HG03025 (cell line): Measurements from ENCODE around the gene CAMK2B.

Experiments used
- ATAC-seq: cut with Tn5 transposase; IDR thresholded peaks from one replicate; pipeline ENCODE4 v1.9.1; 2021; ENCODE audit warnings: mild to moderate bottlenecking, moderate library complexity; ENCODE audit not compliant: unreplicated experiment, low FRiP score

Gene CAMK2B

DNA sequence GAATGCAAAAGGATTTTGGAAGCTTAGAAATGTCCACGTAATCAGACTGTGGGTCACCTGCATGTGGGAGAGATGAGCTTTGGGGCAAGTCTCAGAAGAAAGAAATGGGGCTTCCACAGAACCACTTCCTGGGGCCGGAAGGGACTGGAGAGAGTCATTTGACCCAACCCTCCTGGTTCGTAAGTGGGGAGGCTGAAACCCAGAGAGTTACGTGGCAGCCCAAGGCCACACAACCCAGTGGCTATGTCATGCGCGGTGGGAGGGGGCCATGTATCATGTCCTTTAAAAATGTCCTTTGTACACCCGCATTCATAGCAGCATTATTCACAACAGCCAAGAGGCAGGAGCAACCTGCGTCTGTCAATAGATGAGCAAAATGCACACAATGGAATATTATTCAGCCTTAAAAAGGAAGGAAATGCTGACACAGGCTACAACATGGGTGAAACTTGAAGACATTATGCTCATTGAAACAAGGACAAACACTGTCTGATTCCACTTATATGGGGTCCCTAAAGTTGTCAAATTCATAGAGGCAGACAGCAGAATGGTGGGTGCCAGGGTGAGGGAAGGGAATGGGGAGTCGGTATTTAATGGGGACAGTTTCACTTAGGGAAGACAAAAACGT, 15.1 kb downstream of the CAMK2B start:
- ATAC-seq: no peak

DNA sequence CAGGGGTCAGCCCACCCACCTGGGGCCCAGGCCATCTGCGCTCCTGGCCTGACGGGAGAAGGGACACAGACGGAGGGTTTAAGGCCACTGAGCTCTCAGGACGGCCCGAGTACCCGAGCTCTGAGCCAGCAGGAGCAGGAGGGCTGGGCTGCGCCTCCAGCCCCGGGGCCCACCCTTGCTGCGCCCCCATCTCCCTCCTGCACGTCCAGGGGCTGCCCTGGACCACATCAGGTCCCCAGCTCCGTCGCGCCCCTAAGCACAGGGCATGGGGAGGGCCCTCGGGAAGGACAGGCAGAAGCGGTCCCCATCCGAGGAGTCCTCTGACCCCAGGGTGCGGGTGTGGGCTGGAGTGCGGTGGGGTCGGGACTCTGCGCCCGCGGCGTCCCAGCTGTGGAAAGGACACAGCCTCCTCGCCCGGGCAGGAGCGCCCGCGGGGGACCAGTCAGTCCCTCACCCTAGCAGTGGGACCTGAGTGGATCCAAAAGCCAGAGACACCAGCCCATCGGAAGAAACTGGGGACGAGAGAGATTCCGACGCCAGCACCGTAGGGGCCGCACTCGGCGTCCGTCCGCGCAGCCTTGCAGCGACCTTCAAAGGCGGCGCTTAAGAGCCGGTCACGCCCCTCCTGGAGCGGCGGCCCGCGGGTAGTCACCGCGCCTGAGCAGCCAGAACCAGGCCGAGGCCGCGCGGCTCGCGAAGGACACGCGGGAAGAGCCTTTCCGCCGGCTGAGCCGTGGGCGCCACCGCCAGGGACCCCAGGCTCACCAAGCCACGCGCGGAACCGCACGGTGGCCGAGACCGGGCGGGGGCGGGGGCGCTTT, 15.9 kb downstream of the CAMK2B start:
- no peak for ATAC-seq

DNA sequence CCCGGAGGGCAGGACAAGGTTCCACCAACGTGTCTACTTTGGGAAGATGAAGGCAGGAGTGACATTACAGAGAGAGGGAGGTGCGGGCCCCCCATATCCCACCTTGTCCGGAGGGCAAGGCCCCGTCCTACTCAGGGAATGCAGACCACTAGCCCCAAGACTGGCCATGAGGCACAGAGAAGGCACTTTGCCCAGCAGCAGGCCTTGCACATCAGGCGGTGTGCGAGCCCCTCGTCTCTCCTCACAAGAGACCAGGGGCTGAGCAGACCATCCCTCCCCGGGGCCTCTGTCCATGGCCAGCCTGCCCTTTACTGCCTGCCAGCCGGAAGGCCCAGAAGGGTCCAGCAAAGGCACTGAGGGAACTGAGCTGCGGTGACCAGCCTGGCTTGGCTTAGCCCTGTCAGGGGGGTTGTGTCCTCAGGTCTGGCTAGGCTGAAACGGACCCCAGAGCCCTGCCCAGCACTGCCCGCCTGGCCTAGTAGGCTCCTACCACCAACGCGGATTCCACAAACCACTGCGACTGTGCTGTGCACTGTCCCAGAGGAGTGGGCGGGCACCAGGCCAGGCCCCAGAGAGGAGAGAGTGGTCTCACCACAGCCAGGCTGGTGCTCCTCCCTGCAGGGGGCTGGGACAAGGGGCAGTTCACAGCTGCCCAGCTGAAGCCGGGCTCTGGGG, 16.7 kb downstream of the CAMK2B start:
- ATAC-seq: no peak

- no peak for ATAC-seq
Observed at GRCh38 chr7:44307905-44308595, 17.3 kb downstream of the CAMK2B start.

DNA sequence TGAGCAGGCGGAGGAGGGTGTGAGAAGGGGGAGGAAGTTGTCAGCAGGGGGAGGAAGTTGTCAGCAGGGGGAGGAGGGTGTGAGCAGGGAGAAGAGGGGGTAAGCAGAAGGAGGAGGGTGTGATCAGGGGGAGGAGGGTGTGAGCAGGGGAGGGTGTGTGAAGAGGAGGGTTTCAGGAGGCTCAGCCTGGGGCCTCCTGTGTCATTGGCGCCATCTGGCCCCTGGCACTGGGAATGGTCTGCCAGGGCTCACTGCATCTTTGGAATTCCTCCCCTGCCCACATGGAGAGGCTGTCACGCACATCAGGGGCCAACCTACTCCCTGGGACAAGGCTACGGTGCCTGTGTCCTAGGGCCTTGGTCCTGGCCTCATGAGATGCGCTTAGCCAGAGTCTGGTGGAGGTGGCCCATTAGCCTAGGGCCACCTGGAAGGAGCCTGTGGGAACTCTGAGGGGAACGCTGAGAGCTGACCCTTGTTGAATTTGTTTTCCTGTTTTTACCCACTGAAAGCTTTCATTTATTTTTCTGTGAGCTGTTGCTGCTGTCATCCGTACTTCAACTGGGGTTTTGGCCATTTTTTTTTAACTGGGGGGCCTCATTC, 18.0 kb downstream of the CAMK2B start:
- ATAC-seq: no peak

DNA sequence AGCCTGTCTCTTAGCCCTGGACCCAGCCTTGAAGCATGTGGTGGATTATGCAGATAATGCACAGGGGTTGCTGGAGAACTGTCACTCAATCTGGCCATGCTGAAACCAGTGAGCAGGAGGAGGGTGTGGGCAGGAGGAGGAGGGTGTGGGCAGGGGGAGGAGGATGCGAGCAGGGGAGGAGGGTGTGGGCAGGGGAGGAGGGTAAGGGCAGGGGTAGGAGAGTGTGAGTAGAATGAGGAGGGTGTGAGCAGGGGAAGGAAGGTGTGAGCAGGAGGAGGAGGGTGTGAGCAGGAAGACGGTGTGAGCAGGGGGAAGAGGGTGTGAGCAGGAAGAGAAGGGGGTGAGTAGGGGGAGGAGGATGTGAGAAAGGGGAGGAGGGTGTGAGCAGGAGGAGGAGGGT, 18.8 kb downstream of the CAMK2B start:
- no peak for ATAC-seq

DNA sequence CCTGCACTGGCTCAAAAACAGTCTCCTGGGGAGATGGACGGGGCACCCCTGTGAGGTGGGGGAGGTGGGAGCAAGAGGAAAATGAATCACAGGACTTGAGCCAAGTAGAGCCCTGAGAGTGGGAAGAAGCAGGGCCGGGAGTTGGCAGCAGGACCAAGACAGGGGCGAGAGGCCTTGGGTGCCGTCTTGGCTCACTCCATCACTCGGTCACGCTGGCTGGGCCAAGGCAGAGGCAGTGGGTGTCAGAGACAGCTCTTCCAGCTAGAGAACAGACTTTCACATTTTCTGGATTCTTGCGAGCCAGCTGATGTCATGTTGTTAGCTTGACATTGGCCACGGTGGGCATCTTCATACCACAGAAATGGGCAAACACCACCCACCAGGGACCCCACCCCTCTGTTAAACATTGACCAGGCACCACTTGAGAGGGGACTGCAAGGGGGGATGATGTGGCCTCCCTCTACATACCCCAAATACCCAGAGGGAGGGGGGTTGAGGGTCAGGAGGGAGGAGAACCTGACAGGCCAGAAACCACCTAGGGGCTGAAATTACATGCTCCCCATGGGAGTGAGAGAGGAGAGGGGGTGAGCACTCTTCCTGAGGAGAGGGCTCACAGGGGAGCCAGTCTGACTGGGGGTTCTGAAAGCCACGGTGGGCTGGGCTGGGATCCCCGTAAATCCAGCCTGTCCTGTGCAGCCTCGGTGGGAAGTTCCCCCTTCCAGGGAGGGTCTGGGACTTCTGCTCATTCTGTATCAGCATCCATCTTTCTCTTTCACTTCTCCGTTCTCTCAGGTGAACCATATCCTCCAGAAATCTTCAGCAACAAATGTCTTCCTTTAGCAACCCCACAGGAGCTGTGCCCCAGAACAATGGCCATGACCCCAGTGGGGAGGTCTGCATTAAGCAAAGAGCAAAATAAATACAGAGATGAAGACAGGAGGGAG, 19.6 kb downstream of the CAMK2B start:
- no peak for ATAC-seq

- no peak for ATAC-seq
Observed at GRCh38 chr7:44294325-44295069, 30.9 kb downstream of the CAMK2B start.

DNA sequence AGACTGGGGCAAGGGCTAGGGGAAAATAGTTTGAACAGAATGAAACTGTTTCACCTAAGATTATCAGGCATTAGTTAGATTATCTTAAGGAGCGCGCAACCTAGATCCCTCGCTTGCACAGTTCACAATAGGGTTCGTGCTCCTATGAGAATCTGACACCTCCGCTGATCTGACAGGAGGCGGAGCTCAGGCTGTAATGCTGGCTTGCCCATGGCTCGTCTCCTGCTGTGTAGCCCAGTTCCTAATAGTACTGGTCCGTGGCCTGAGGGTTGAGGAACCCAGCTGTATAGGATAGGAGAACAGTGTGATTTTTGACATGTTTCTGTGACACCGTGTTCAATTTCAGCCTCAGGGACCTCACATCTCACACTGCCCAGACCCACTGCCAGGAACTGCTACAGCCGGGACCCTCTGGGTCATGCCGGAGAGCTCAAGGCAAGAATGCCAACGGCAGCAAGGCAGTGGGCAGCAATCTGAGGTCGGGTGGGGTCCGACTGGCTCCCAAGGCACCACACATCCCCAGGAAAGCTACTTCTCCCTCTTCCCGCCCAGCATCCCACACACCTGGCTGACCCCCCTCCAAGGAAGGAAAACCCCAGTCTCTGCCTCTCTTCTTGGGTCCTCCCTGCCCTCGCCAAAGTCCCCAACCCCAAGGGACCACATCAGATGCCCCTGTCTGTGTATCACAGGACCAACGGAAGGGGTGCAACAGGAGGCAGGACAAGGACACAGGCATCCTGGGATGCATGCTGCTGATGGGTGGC, 31.7 kb downstream of the CAMK2B start:
- ATAC-seq: no peak

DNA sequence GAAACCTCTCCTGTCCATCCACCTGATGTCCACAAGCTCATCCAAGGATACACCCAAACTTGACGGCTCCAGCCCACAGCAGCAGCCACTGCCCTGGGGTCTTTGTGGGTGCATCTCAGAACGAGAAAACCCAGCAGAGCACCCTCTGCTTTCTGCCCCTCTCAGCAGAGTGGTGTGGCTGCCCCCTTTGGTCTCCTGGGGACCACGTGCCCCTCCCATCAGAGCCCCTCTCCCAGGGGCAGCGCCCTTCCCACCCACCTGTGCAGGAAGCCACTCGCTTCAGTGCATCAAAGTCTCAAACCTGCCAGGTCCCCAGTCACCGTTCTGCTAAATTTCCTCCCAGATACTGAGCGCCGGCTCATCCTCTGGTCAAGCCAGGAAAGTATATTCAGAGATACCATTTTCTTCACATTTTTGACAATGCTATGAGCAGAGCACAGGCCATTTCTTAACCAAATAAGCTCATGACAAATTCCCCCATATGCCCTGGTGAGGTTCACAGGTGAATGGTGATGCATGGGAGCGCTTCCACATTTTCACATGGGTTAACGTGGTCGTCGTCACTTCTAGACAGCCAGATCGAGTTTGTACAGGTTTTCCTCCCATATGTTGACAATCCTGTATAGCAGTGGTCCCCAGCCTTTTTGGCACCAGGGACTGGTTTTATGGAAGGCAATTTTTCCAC, 32.4 kb downstream of the CAMK2B start:
- ATAC-seq: no peak

DNA sequence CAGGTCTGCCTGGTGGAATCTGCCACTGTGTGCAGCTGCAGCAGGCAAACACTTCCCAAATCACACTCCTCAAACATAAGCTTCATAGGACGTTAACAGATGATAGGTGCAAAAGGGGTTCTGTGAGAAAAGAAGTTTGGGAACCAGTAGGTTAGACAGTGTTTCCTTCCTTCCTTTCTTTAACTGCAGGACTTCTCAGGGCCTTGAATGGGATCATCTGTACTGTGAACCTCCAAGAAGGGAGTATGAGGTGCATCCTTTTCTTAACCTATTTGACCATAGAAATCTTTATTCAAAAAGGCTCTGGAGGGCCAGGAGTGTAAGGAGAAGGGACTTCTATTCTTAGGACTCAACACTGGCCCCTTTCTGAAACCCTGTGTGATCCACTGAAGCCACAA, 33.0 kb downstream of the CAMK2B start:
- no peak for ATAC-seq

- ATAC-seq: no peak
Observed at GRCh38 chr7:44291733-44292419, 33.5 kb downstream of the CAMK2B start.

DNA sequence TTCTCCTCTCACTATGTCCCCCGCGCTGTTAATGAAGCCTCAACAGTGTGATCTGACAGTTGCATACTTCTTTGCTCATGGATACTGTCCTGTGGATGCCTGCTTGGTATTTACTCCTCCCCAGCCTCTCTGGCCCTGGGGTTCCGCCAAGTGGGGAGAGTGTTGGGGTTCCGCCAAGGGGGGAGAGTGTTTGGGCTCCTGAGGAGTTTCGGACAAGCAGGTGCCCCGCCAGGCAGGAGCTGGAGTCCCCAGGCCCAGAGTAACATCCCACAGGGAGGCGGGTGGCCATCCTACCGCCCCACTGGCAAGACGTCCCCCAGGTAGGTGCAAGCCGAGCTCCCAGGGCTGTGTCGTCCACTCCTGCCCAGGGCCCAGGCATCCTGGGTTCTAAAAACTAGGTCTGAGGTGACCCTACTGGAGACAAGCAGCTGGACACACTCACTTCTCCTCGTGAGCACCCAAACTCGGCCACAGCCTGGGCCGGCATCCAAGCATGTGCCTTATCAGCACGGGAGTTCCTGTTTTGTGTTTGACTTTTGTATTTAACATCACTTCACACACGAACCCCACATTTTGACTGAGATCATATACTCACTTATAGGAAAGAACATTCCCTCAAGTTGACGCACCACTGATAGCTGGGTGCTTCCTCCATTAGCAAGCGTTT, 34.2 kb downstream of the CAMK2B start:
- ATAC-seq: no peak

GRCh38 chr7:44290252-44290620, 35.2 kb downstream of the CAMK2B start:
- ATAC-seq: no peak

DNA sequence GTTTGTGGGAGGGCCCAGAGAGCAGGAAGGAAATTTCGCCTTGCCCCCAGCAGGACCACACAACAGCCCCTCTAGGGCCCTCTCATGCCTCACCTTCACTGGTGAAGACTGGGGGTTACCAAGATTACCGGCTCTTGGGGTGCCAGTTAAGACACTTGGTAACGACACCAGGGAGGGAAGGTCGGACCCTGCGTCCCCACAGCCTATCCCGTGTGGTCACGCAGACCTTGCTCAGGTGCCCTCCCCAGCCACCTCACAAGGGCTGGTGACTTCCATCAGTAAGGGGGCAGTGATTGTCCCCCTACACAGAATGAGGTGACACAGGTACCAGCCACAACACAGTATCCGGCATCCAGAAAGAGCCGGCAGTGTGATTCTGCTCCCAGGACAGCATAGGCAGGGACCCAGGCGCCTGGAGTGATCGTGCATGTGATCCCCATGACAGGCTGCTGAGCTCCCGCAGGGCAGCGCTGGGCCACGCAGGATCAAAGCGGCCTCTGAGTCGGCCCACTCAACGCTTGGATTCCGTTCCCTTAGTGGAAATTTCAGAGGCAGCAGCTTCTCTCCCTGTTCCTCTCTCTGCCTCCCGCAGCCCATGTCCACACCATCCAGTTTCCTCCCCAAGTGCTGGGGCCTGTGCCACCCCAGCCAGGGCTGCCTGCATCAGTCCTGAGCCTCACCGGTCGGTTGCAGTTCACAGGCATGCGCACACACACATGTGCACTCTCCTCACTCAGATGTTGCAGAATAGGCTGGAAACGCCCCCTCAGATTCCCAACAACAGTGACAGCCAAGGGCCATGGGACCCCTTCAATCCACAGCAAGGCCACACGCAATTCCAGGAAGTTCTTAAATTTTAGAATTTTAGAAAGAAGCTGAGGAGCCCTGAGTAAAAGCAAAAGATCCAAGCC, 35.8 kb downstream of the CAMK2B start:
- ATAC-seq: no peak
